Spleen (tissue), 11 donors: Measurements from ENCODE around the gene SETD6. TPM values are rescaled to one million over a fixed set of nuclear protein-coding genes. Genes with fewer than 3 reads are reported as not detected.
"Not testable (repeated sequence)": the region's sequence is repeated elsewhere in the genome, so short reads cannot be mapped to it uniquely, and the experiment has no call there.

Source experiments
- DNase-seq: peaks from one replicate; pipeline ENCODE4 v3.0.0-alpha.2; 2020
- H3K27ac ChIP-seq, 8 donors: fragments of 200-600 bp; sonication (generic) in 7 of 8; 1 replicate in 4 of 8; 2 replicates in 4 of 8; pipeline versions ENCODE4 v1.5.0 to v1.8.0; 2016 to 2021; ENCODE audit warnings: inconsistent platforms in 4 of 8, mild to moderate bottlenecking in 4 of 8, moderate library complexity in 1 of 8
- H3K27me3 ChIP-seq, 7 donors: fragments of 200-600 bp; sonication (generic) in 6 of 7; replicated peaks in 1 of 7; 1 replicate in 4 of 7; 2 replicates in 3 of 7; pipeline versions ENCODE4 v1.5.0 to v1.8.0; 2016 to 2021; ENCODE audit warnings: inconsistent platforms in 3 of 7, mild to moderate bottlenecking in 1 of 7
- H3K36me3 ChIP-seq, 6 donors: fragments of 200-600 bp; sonication (generic) in 5 of 6; 1 replicate in 4 of 6; 2 replicates in 2 of 6; pipeline versions ENCODE4 v1.5.0 to v1.8.0; 2016 to 2021; ENCODE audit warnings: inconsistent platforms in 2 of 6
- H3K4me1 ChIP-seq, 6 donors: fragments of 200-600 bp; sonication (generic) in 5 of 6; 1 replicate in 3 of 6; 2 replicates in 3 of 6; pipeline versions ENCODE4 v1.5.0 to v1.8.0; 2016 to 2021; ENCODE audit warnings: inconsistent platforms in 3 of 6
- H3K4me3 ChIP-seq, 8 donors: fragments of 200-600 bp; sonication (generic) in 7 of 8; 1 replicate in 4 of 8; 2 replicates in 4 of 8; pipeline versions ENCODE4 v1.5.0 to v1.8.0; 2016 to 2021; ENCODE audit warnings: inconsistent platforms in 4 of 8, mild to moderate bottlenecking in 4 of 8, moderate library complexity in 2 of 8
- H3K9me3 ChIP-seq, 8 donors: fragments of 200-600 bp; sonication (generic) in 7 of 8; 1 replicate in 4 of 8; 2 replicates in 4 of 8; pipeline versions ENCODE4 v1.5.0 to v1.8.0; 2016 to 2021; ENCODE audit warnings: inconsistent platforms in 4 of 8
- CTCF ChIP-seq, 11 experiments: fragments of 200-600 bp in 7 of 11; fragments of 450-650 bp in 4 of 11; sonication (generic) in 4 of 11; IDR thresholded peaks in 8 of 11; conservative IDR thresholded peaks in 3 of 11; 1 replicate in 7 of 11; 2 replicates in 4 of 11; pipeline versions ENCODE4 v1.4.0 to v1.8.0; 2016 to 2021; ENCODE audit warnings: antibody characterized with exemption in 11 of 11, inconsistent platforms in 4 of 11, mild to moderate bottlenecking in 1 of 11
- POLR2AphosphoS5 ChIP-seq, 3 donors: sonication (generic); formaldehyde crosslinking; IDR thresholded peaks; one replicate each; pipeline ENCODE4 v1.5.1; 2017; ENCODE audit warnings: antibody characterized with exemption in 3 of 3
- WGBS, 5 donors: extraction: QIAGEN DNeasy Blood & Tissue Kit in 3 of 5; methylation state at CpG; one replicate each; pipeline versions ENCODE4 v1.1.5 to v1.1.7; 2013 to 2018; 5-methylcytosine and 5-hydroxymethylcytosine counted together
- intact Hi-C: fragments of 100-400 bp; cut with DNase I; formaldehyde crosslinking; loops from one replicate; pipeline ENCODE4 v1.15.0; 2023; ENCODE audit warnings: low total_unique reads
- polyA plus RNA-seq, 3 donors: library from polyadenylated mRNA; stranded (reverse); fragments of 200-250 nt; gene quantifications; one replicate each; pipeline ENCODE4 v1.2.1, GENCODE V29; 2013
- small RNA-seq, 4 donors: library from RNA; depleted of rRNA; stranded (forward); fragments of <200 nt; gene quantifications; one replicate each; pipeline ENCODE3, GENCODE V24; 2016
- total RNA-seq, 7 donors: library from RNA; depleted of rRNA in 3 of 7; stranded (reverse); fragments of >200 nt in 3 of 7; fragmentation: NEBNext Ultra II Directional in 4 of 7; extraction: Animal tissue kit (Norgen Biotek cat#: 25700) in 4 of 7; gene quantifications; one replicate each; pipeline versions ENCODE4 v1.1.0 to v1.2.1, GENCODE V29; 2016 to 2021
- donor health status: healthy with polysubstance abuse.
- donor health status: DM: no; HTN: no; CAD: no; lungs with moderate emphysema.
- donor health status: DM: no; HTN: no; CAD: no.
- donor health status: Bipolar disorder and iron deficiency.
- donor health status: healthy.
- donor health status: DM: no; HTN: no; CAD: no.
- donor health status: DM: yes; HTN: yes; CAD: no.

Gene SETD6
- total and polyA plus RNA-seq, 10 donors = 8.9 to 32.3 (median 16.6) TPM

GRCh38 chr16:58563775-58564174, 48.5 kb downstream of the SETD6 start:
- no peak for TF ChIP-seq POLR2AphosphoS5 (IDR thresholded peaks at IDR 0.05)
- TF ChIP-seq CTCF (IDR thresholded peaks at IDR 0.05 in 8 of 11, conservative IDR thresholded peaks at IDR 0.05 in 3 of 11) = no peak
- Histone ChIP-seq H3K36me3 (peaks cover 0 to 100% (median 73%) of the 10 kb centered on the region in 6 donors), H3K4me1 (no peaks in the 10 kb centered on the region), H3K27me3 (no peaks in the 10 kb centered on the region), H3K9me3 (no peaks in the 10 kb centered on the region), H3K4me3 (no peak overlapping the region), H3K27ac (no peak overlapping the region)
- no peak for DNase-seq
- WGBS, 5 donors = 85 to 100% (median 98%) methylated on average over 4 of the region's 4 CpGs
- intact Hi-C loops = no loop called here

GRCh38 chr16:58565697-58566096, 50.4 kb downstream of the SETD6 start:
- 91 to 99% (median 96%) methylated on average over 4 of the region's 4 CpGs for WGBS, 5 donors
- H3K27me3 ChIP-seq, H3K27ac ChIP-seq, intact Hi-C loops, H3K4me1 ChIP-seq, H3K9me3 ChIP-seq, H3K4me3 ChIP-seq, DNase-seq: not testable (repeated sequence)
- H3K36me3 ChIP-seq = peaks cover 0 to 100% (median 72%) of the 10 kb centered on the region in 6 donors

Small RNA genes within 50 kb of the gene (small RNA-seq; reads per million reads assigned to genes)
- gene RNU6-103P (0 reads per million in 4 donors), gene SNORA46 (363 to 635 (median 423) reads per million in 4 donors), gene SNORA50A (0 reads per million in 4 donors)

Other genes starting within 250 kb of the SETD6 start
- gene PRSS54, start 220.5 kb upstream of the SETD6 start, total RNA-seq = not detected
- gene PRSS54, start 220.5 kb upstream of the SETD6 start, polyA plus RNA-seq = not detected
- 1 to 10 TPM; 5.3 to 9.4 (median 7.2) TPM for gene GINS3, start 123.0 kb upstream of the SETD6 start, total RNA-seq
- gene GINS3, start 123.0 kb upstream of the SETD6 start, polyA plus RNA-seq = 1 to 10 TPM; 3.3 to 6.7 (median 5.9) TPM
- 100 to 1,000 TPM in 1 of 7 donors, 10 to 100 TPM in 6; 22.3 to 115 (median 70.2) TPM for gene NDRG4, start 15.4 kb upstream of the SETD6 start, total RNA-seq
- gene NDRG4, start 15.4 kb upstream of the SETD6 start, polyA plus RNA-seq = 10 to 100 TPM in 1 of 3 donors, 1 to 10 TPM in 2; 9.4 to 31.3 (median 9.6) TPM
- 100 to 1,000 TPM; 174 to 199 (median 187) TPM for gene CNOT1, start 114.3 kb downstream of the SETD6 start, total RNA-seq
- 10 to 100 TPM; 51.5 to 60.1 (median 54.4) TPM for gene CNOT1, start 114.3 kb downstream of the SETD6 start, polyA plus RNA-seq
- gene SLC38A7, start 169.3 kb downstream of the SETD6 start, total RNA-seq = 10 to 100 TPM; 18.1 to 29.5 (median 25.5) TPM
- gene SLC38A7, start 169.3 kb downstream of the SETD6 start, polyA plus RNA-seq = 10 to 100 TPM in 1 of 3 donors, 1 to 10 TPM in 2; 2.9 to 10.0 (median 6.6) TPM
- gene GOT2, start 218.8 kb downstream of the SETD6 start, total RNA-seq = 10 to 100 TPM; 39.0 to 59.2 (median 41.1) TPM
- gene GOT2, start 218.8 kb downstream of the SETD6 start, polyA plus RNA-seq = 10 to 100 TPM; 26.8 to 42.6 (median 30.1) TPM